Activated CD8-positive, alpha-beta memory T cell treated with anti-CD3 and anti-CD28 coated beads for 24 hours (primary cell): ENCODE measurements around the gene IRS1.
A peak's percentile ranks its signal among the peaks of the same experiment; 100 is the strongest.
"Not testable (repeated sequence)": the region's sequence is repeated elsewhere in the genome, so short reads cannot be mapped to it uniquely, and the experiment has no call there.

Experiments used
- DNase-seq: peaks from one replicate; pipeline ENCODE4 v3.0.0-alpha.2; 2020

IRS1 gene, protein sequence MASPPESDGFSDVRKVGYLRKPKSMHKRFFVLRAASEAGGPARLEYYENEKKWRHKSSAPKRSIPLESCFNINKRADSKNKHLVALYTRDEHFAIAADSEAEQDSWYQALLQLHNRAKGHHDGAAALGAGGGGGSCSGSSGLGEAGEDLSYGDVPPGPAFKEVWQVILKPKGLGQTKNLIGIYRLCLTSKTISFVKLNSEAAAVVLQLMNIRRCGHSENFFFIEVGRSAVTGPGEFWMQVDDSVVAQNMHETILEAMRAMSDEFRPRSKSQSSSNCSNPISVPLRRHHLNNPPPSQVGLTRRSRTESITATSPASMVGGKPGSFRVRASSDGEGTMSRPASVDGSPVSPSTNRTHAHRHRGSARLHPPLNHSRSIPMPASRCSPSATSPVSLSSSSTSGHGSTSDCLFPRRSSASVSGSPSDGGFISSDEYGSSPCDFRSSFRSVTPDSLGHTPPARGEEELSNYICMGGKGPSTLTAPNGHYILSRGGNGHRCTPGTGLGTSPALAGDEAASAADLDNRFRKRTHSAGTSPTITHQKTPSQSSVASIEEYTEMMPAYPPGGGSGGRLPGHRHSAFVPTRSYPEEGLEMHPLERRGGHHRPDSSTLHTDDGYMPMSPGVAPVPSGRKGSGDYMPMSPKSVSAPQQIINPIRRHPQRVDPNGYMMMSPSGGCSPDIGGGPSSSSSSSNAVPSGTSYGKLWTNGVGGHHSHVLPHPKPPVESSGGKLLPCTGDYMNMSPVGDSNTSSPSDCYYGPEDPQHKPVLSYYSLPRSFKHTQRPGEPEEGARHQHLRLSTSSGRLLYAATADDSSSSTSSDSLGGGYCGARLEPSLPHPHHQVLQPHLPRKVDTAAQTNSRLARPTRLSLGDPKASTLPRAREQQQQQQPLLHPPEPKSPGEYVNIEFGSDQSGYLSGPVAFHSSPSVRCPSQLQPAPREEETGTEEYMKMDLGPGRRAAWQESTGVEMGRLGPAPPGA (N-terminal part only)

GRCh38 chr2:226799211-226799975 is at the start of gene IRS1:
Gene IRS1, minus strand, starts transcription at chr2:226799820. Its CDS starts 1,082 bp downstream, at chr2:226798738.
- DNase-seq, result peak; percentile 85

- no peak for DNase-seq
These were observed 49.7 kb upstream of the IRS1 start for GRCh38 chr2:226849349-226849748.

- DNase-seq, result no peak
These were observed 47.9 kb upstream of the IRS1 start for GRCh38 chr2:226847511-226847910.

- DNase-seq, result no peak
These were observed 47.5 kb upstream of the IRS1 start for GRCh38 chr2:226847090-226847489.

DNA sequence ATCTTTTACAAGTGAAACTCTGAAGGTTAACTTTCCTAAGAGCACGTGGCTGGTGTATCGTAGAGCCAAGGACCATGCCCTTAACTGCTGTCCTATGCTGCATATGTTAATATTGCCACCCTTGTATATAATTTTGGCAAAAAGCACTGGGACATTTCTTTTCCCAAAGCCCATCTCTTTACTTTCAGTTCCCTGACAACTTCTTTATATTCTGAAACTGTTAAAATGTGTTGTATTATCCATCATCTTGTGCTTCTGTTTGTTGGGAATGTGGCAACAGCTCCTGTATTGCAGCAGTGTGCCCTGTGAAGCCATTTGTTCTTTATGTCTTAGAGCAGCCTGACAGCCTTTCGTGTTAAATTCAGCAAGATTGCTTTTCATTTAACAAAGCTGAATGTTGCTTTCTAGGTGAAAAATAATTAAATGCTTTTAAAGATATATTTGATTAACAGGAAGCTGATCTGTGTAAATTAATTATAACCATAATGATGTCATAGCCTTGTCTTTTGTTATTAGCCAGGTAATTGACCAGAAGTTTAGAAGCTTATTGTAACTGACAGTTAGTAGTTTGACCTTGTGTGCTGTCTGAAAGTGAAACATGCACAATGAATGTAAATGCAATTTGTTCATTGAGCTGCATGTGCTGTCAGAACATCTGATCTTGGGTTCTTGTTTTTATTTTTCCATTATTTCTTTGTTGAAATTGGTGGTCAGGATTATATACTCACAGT is 45.9 kb upstream of the IRS1 start:
- no peak for DNase-seq

DNA sequence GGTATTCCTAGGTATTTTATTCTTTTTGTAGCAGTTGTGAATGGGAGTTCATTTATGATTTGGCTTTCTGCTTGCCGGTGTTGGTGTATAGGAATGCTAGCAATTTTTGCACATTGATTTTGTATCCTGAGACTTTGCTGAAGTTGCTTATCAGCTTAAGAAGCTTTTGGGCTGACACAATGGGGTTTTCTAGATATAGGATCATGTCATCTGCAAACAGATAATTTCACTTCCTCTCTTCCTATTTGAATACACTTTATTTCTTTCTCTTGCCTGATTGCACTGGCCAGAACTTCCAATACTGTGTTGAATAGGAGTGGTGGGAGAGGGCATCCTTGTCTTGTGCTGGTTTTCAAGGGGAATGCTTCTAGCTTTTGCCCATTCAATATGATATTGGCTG is 43.4 kb upstream of the IRS1 start:
- not testable (repeated sequence) for DNase-seq

GRCh38 chr2:226839951-226840350 is 40.3 kb upstream of the IRS1 start:
- no peak for DNase-seq

DNA sequence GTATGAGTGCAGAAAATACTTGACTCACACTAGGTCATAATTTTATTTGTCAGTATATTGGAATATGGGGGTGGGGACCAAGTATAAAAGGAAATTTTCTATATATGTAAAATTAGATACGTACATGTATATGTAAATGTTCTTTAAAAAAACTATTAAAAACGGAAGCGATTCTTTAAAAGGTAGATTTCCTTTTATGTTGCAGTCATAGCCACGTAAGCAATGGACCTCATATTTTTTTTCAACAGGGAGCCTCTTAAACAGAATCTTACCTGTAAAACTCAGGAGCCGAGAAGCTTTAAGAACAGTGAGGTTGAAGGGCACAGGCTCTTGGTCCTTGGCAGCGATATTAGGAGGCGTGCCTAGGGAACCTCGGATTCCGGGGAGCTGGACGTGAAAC is 39.5 kb upstream of the IRS1 start:
- DNase-seq, result no peak

DNA sequence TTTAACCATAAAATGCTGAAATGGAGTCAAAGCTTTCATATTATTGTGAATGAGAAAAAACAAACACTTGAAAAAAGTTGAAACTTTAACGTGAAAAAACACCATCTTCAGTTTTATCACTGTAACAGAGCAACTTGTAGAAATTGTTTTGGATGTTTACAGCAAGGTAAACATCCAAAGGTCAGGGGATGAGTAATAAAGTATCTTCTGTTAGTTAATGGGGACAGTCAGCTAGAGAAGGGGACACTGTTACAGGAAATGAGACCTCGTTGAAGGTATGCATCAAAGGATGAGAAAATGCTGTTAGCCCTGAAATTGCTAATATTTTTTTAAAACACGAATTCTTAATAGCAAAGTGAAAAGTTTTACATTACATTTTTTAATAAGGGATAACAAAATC is 39.1 kb upstream of the IRS1 start:
- no peak for DNase-seq

- DNase-seq, result no peak
These were observed 38.4 kb upstream of the IRS1 start for GRCh38 chr2:226837787-226838603.

- no peak for DNase-seq
These were observed 37.7 kb upstream of the IRS1 start for GRCh38 chr2:226837334-226837733.

GRCh38 chr2:226836548-226836885 is 36.9 kb upstream of the IRS1 start:
- DNase-seq, result no peak

GRCh38 chr2:226835796-226836547 is 36.4 kb upstream of the IRS1 start, which contains the start of gene RHBDD1:
Gene RHBDD1, plus strand, starts transcription at chr2:226836054. Its CDS starts 28,640 bp downstream, at chr2:226864694.
- peak; percentile 96 for DNase-seq

- DNase-seq, result no peak
These were observed 35.8 kb upstream of the IRS1 start for GRCh38 chr2:226835420-226835795.

- peak; percentile 60 for DNase-seq
These were observed 35.3 kb upstream of the IRS1 start for GRCh38 chr2:226834880-226835279.

GRCh38 chr2:226832061-226832460 is 32.4 kb upstream of the IRS1 start:
- DNase-seq, result no peak

- DNase-seq, result no peak
These were observed 31.6 kb upstream of the IRS1 start for GRCh38 chr2:226831266-226831665.

DNA sequence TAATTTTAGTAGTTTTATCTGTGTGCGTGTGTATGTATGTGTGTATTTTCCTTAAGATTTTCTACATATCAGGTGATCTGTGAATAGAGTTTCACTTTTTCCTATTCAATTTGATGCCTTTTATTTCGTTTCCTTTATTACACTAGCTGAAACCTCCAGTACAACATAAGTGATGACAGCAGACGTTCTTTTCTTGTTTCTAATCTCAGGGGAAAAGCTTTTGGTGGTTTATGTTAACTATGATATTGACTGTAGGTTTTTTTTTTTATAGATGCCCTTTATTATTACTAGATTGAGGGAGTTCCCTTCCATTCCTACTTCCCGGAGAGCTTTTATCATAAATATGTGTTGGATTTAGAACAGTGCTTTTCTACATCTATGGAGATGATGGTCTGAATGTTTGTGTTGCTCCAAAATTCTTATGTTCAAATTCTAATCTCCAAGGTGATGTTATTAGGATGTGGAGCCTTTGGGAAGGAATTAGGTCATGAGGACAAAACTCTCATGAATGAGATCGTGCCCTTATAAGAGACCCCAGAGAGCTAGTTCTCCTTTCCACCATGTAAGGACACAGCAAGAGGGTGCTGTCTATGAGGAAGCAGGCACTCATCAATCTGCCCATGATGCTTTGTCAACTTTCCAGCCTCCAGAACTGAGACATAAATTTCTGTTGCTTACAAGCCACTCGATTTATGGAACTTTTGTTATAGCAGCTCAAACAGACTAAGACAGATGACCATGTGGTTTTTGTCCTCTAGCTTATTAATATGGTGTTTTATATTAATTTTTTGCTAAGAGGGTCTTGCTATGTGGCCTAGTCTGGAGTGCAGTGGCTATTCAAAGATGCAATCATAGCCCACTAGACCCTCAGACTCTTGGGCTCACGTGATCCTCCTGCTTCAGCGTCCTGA is 30.4 kb upstream of the IRS1 start:
- no peak for DNase-seq

DNA sequence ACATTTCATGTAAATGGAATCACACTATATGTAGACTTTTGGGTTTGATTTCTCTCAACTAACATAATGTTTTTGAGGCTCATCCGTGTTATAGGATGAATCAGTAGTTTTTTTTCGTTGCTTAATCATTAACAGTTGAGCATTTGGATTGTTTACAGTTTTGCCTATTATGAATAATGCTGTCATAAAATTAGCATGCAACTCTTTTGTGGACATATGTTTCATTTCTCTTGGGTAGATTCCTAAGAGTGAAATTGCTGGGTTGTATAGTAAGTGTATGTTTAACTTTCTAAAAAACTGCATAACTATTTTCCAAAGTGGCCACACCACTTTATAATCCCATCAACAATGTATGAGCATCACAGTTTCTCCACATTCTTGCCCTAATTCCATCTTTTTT is 28.6 kb upstream of the IRS1 start:
- no peak for DNase-seq

DNA sequence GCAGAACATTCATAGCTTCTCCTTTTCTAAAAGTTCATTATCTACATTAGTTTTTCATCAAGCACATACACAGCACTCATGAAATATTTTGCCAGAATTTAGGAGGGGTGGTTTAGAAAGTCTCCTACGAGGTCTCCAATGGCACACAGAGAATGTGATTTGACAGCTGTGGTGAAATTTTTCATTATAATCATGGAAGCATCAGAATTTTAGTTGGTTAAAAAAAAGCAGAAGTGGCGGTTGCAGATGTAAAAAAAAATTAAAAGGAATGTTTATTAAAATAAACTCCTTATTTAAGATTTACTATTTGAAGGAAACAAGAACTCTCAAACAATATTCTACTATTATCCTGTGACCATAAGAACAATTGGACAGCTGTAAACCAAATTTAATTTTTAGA is 25.4 kb upstream of the IRS1 start:
- DNase-seq, result no peak
